GM12878 (cell line): ENCODE measurements around the gene TTC23. TPM values are rescaled to one million over a fixed set of nuclear protein-coding genes. Genes with fewer than 3 reads are reported as not detected.

Experiments
- ATAC-seq: fragments of 200-7000 bp; cut with Tn5 transposase; 3 replicates; pipeline ENCODE4 v1.9.1; 2020; ENCODE audit warnings: mild to moderate bottlenecking, moderate library complexity
- BruUV-seq: library from RNA; stranded (reverse); fragments of 400-500 nt; replicated peaks from 2 replicates; lab custom pipeline; 2021; lab: Mats Ljungman, UMichigan
- CTCF ChIA-PET: fragments of 300-600 bp; sonication (Branson Sonifier 250); formaldehyde crosslinking; extraction: SDS; loops from one replicate; lab custom pipeline; 2021; ENCODE audit warnings: inconsistent platforms; lab: Yijun Ruan, JAX
- POLR2A ChIA-PET: fragments of 350-600 bp; formaldehyde crosslinking; extraction: SDS; loops from one replicate; lab custom pipeline; 2021; ENCODE audit warnings: inconsistent platforms; lab: Charles Lee
- RAD21 ChIA-PET: fragments of 300-600 bp; sonication (Branson Sonifier 250); formaldehyde crosslinking; loops from one replicate; lab custom pipeline; 2023; ENCODE audit warnings: antibody characterized with exemption; ENCODE audit not compliant: unreplicated experiment; lab: Charles Lee
- SMC1A ChIA-PET: fragments of 300-600 bp; sonication (Branson Sonifier 250); formaldehyde crosslinking; loops from one replicate; lab custom pipeline; 2023; ENCODE audit not compliant: unreplicated experiment, uncharacterized antibody; lab: Charles Lee
- DNase-seq: peaks from one replicate; pipeline ENCODE4 v3.0.0-alpha.2; 2011; ENCODE audit warnings: low read depth, low spot score
- FAIRE-seq: peaks from 3 replicates; lab custom pipeline; 2011; peaks lifted over from hg19 to GRCh38; lab: Jason Lieb, UNC
- H2AFZ ChIP-seq: 2 replicates; pipeline ENCODE4 v1.6.0; 2011; ENCODE audit warnings: low read depth, low read length, control low read depth; ENCODE audit not compliant: control insufficient read depth
- H3K27ac ChIP-seq: 2 replicates; pipeline ENCODE4 v1.5.1; 2011; ENCODE audit warnings: control low read depth; ENCODE audit not compliant: control insufficient read depth, insufficient read depth
- H3K27me3 ChIP-seq, 2 experiments: replicated peaks in 1 of 2; 2 replicates each; pipeline versions ENCODE4 v1.6.0 to v1.6.1; 2011; ENCODE audit warnings: low read length in 1 of 2; ENCODE audit not compliant: control insufficient read depth in 2 of 2, insufficient read depth in 2 of 2
- H3K36me3 ChIP-seq, 2 experiments: 2 replicates each; pipeline ENCODE4 v1.5.1; 2011; ENCODE audit warnings: low read length in 1 of 2; ENCODE audit not compliant: control insufficient read depth in 2 of 2, insufficient read depth in 2 of 2
- H3K4me1 ChIP-seq: 2 replicates; pipeline ENCODE4 v1.6.1; 2011; ENCODE audit warnings: mild to moderate bottlenecking, low read length, moderate library complexity, mixed read lengths; ENCODE audit not compliant: control insufficient read depth, insufficient read depth
- H3K4me2 ChIP-seq: 2 replicates; pipeline ENCODE4 v1.6.0; 2011; ENCODE audit warnings: control low read depth; ENCODE audit not compliant: control insufficient read depth, insufficient read depth
- H3K4me3 ChIP-seq: fragments of 200-600 bp; sonication (generic); 2 replicates; pipeline ENCODE4 v1.5.1; 2016
- H3K79me2 ChIP-seq: 2 replicates; pipeline ENCODE4 v1.6.0; 2011; ENCODE audit warnings: low read length; ENCODE audit not compliant: control insufficient read depth, insufficient read depth
- H3K9ac ChIP-seq: 2 replicates; pipeline ENCODE4 v1.8.0; 2011; ENCODE audit warnings: low read length, control low read depth, mixed read lengths; ENCODE audit not compliant: control insufficient read depth, insufficient read depth
- H3K9me3 ChIP-seq: replicated peaks from 3 replicates; pipeline ENCODE4 v1.5.1; 2011; ENCODE audit warnings: mild to moderate bottlenecking, low read length; ENCODE audit not compliant: control insufficient read depth, insufficient read depth
- H4K20me1 ChIP-seq: 2 replicates; pipeline ENCODE4 v1.6.0; 2011; ENCODE audit not compliant: control insufficient read depth, insufficient read depth
- CREB1 ChIP-seq: IDR thresholded peaks from 2 replicates; pipeline ENCODE4 v1.6.1; 2012; ENCODE audit warnings: low read depth, mild to moderate bottlenecking, inconsistent platforms
- EED ChIP-seq: sonication (generic); IDR thresholded peaks from 2 replicates; pipeline ENCODE4 v1.6.1; 2016; ENCODE audit warnings: antibody characterized with exemption, low read depth
- EGR1 ChIP-seq, 2 experiments: IDR thresholded peaks; 1 replicate in 1 of 2; 2 replicates in 1 of 2; pipeline ENCODE4 v1.6.1; 2011 to 2012; ENCODE audit warnings: low read depth in 2 of 2, low read length in 2 of 2, borderline replicate concordance in 1 of 2, mild to moderate bottlenecking in 1 of 2, moderate library complexity in 1 of 2
- EP300 ChIP-seq, 2 experiments: fragments of 150-350 bp in 1 of 2; IDR thresholded peaks; 2 replicates each; pipeline ENCODE4 v1.6.1; 2011 to 2012; ENCODE audit warnings: low read depth in 2 of 2, low read length in 2 of 2, borderline replicate concordance in 1 of 2, improper control_type of control experiment in 1 of 2, inconsistent platforms in 1 of 2; ENCODE audit not compliant: control insufficient read depth in 1 of 2
- FOXM1 ChIP-seq: IDR thresholded peaks from 2 replicates; pipeline ENCODE4 v1.6.1; 2012; ENCODE audit warnings: low read depth, mild to moderate bottlenecking, inconsistent platforms, low read length, moderate library complexity
- JUND ChIP-seq: IDR thresholded peaks from 2 replicates; pipeline ENCODE4 v1.6.1; 2012; ENCODE audit warnings: low read depth, mild to moderate bottlenecking, low read length, improper control_type of control experiment, moderate library complexity
- NR2C1 ChIP-seq: fragments of 450-650 bp; IDR thresholded peaks from 2 replicates; pipeline ENCODE4 v1.6.1; 2017; ENCODE audit warnings: antibody characterized with exemption, mild to moderate bottlenecking, moderate library complexity
- PAX5 ChIP-seq: IDR thresholded peaks from 2 replicates; pipeline ENCODE4 v1.6.1; 2011; ENCODE audit warnings: low read depth, low read length, borderline replicate concordance
- POU2F2 ChIP-seq: IDR thresholded peaks from 3 replicates; pipeline ENCODE4 v1.6.1; 2011; ENCODE audit warnings: low read depth, mild to moderate bottlenecking, low read length, borderline replicate concordance
- SIN3A ChIP-seq: IDR thresholded peaks from 2 replicates; pipeline ENCODE4 v1.6.1; 2012; ENCODE audit warnings: low read depth, low read length, improper control_type of control experiment
- SMARCA5 ChIP-seq: fragments of 450-650 bp; IDR thresholded peaks from 2 replicates; pipeline ENCODE4 v1.6.1; 2017; ENCODE audit warnings: mild to moderate bottlenecking
- SREBF1 ChIP-seq: IDR thresholded peaks from 2 replicates; pipeline ENCODE4 v1.6.1; 2012; ENCODE audit warnings: mild to moderate bottlenecking, low read length
- SREBF2 ChIP-seq: IDR thresholded peaks from 2 replicates; pipeline ENCODE4 v1.6.1; 2012; ENCODE audit warnings: mild to moderate bottlenecking, low read length
- STAT1 ChIP-seq: fragments of 450-650 bp; conservative IDR thresholded peaks from 2 replicates; pipeline ENCODE4 v1.6.1; 2014; ENCODE audit warnings: antibody characterized with exemption, mild to moderate bottlenecking
- TCF12 ChIP-seq: IDR thresholded peaks from 2 replicates; pipeline ENCODE4 v1.6.1; 2011; ENCODE audit warnings: low read depth, mild to moderate bottlenecking, low read length
- ZNF274 ChIP-seq: IDR thresholded peaks from one replicate; pipeline ENCODE4 v1.8.0; 2011; ENCODE audit not compliant: insufficient read length, insufficient read depth
- WGBS: methylation state at CpG from one replicate; pipeline ENCODE4 v1.1.6; 2016; ENCODE audit warnings: low lambda C conversion rate; ENCODE audit not compliant: insufficient replicate concordance, insufficient coverage; ENCODE audit errors: missing lambda C conversion rate; 5-methylcytosine and 5-hydroxymethylcytosine counted together
- in situ Hi-C: fragments of 300-500 bp; cut with MboI; formaldehyde crosslinking; loops from 9 replicates; pipeline ENCODE4 v1.14.3; 2018; ENCODE audit warnings: mixed read lengths
- intact Hi-C: fragments of 100-400 bp; cut with micrococcal nuclease; formaldehyde crosslinking; loops from one replicate; pipeline ENCODE4 v1.14.2; 2022; ENCODE audit not compliant: unreplicated experiment
- polyA plus RNA-seq, 11 experiments: library from polyadenylated mRNA; depleted of rRNA in 4 of 11; unstranded in 6 of 11; stranded (reverse) in 5 of 11; fragments of >200 nt; fragmentation: Nextera tagmentation in 4 of 11; fragmentation: Illumina TruSeq in 1 of 11; extraction: Ambion mirVana in 4 of 11; extraction: Trizol in 1 of 11; gene quantifications; 1 replicate in 1 of 11; 2 replicates in 10 of 11; pipeline versions ENCODE4 v1.2.1 to v1.2.3, GENCODE V29; 2011 to 2016; ENCODE audit warnings: inconsistent platforms in 2 of 11, missing spikeins in 2 of 11, low read depth in 1 of 11
- total RNA-seq, 4 experiments: library from RNA; depleted of rRNA in 3 of 4; stranded (reverse); fragments of >200 nt in 3 of 4; fragmentation: Illumina TruSeq in 1 of 4; extraction: Trizol in 1 of 4; gene quantifications; 2 replicates each; pipeline versions ENCODE4 v1.2.1 to v1.2.3, GENCODE V29; 2013 to 2021
- TF ChIP-seq, protein P1 (sequence below): fragments of 450-650 bp; IDR thresholded peaks from 2 replicates; pipeline ENCODE4 v1.6.1; 2017; ENCODE audit warnings: mild to moderate bottlenecking, low read depth, inconsistent platforms; ENCODE audit not compliant: poor library complexity, severe bottlenecking
- TF ChIP-seq, protein P2 (sequence below): fragments of 450-650 bp; IDR thresholded peaks from 2 replicates; pipeline ENCODE4 v1.6.1; 2014; ENCODE audit warnings: mild to moderate bottlenecking
- TF ChIP-seq, protein P3 (sequence below): fragments of 450-650 bp; IDR thresholded peaks from 2 replicates; pipeline ENCODE4 v1.6.1; 2017; ENCODE audit warnings: antibody characterized with exemption, mild to moderate bottlenecking, moderate library complexity

The TTC23 gene
- total and polyA plus RNA-seq, 10 of the 15 experiments (the other 5 are each of a cell fraction or from before 2014, with no cell fraction given) = 1.2 to 9.0 (median 6.5) TPM

DNA sequence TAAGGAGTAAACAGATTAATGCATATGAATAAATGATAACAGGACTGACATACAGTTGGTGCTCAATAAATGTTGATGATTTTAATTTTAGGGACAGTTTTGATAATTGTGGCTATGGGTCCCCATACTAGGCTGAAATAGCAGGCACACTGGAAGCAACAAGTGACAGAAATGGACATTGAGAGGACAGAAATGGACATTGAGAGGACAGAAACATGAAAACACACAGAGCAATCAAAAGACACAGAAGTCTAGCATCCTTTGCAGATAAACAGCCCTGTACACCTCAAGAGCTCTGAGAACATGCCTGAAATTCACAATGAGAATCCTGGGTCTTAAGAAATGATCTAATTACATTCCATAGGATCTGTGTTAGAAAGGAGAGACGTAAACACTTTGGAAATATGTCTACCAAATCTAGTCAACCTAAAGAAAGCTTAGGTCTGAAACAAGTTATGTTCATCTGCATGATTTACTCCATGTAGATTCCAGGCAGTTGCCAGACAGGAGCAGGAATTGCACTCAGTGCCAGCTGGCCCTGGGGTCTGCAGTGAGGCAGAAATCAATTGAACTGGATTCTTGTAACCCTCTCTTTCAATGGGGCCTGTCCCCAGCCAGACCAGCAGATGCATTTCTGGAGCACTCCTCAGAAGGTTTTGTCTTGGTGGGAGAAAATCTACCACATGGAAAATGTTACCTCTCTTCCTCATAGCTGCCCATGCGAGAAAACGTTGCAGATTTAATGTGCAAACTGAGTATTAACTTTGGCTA is 84.2 kb downstream of the TTC23 start:
- POLR2A ChIA-PET = no interaction called here
- no peak for FAIRE-seq
- no peaks in the 10 kb centered on the region for H3K36me3 ChIP-seq
- TF ChIP-seq ZNF274 (no peak), SREBF2 (no peak), EP300 (IDR thresholded peaks at IDR 0.05; ENCODE audit: borderline replicate concordance in 1 of 2, control insufficient read depth in 1 of 2, low read depth in 2 of 2, low read length in 2 of 2) (no peak), FOXM1 (no peak), SREBF1 (no peak), CREB1 (no peak), SMARCA5 (no peak), EED (no peak), NR2C1 (no peak), SIN3A (no peak), STAT1 (no peak), PAX5 (no peak), EGR1 (IDR thresholded peaks at IDR 0.05; ENCODE audit: borderline replicate concordance in 1 of 2, low read depth in 2 of 2, low read length in 2 of 2) (no peak), JUND (no peak), TCF12 (no peak), POU2F2 (no peak)
- TF ChIP-seq, protein P1, sequence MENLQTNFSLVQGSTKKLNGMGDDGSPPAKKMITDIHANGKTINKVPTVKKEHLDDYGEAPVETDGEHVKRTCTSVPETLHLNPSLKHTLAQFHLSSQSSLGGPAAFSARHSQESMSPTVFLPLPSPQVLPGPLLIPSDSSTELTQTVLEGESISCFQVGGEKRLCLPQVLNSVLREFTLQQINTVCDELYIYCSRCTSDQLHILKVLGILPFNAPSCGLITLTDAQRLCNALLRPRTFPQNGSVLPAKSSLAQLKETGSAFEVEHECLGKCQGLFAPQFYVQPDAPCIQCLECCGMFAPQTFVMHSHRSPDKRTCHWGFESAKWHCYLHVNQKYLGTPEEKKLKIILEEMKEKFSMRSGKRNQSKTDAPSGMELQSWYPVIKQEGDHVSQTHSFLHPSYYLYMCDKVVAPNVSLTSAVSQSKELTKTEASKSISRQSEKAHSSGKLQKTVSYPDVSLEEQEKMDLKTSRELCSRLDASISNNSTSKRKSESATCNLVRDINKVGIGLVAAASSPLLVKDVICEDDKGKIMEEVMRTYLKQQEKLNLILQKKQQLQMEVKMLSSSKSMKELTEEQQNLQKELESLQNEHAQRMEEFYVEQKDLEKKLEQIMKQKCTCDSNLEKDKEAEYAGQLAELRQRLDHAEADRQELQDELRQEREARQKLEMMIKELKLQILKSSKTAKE = no peak
- TF ChIP-seq, protein P2, sequence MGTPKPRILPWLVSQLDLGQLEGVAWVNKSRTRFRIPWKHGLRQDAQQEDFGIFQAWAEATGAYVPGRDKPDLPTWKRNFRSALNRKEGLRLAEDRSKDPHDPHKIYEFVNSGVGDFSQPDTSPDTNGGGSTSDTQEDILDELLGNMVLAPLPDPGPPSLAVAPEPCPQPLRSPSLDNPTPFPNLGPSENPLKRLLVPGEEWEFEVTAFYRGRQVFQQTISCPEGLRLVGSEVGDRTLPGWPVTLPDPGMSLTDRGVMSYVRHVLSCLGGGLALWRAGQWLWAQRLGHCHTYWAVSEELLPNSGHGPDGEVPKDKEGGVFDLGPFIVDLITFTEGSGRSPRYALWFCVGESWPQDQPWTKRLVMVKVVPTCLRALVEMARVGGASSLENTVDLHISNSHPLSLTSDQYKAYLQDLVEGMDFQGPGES = no peak
- TF ChIP-seq, protein P3, sequence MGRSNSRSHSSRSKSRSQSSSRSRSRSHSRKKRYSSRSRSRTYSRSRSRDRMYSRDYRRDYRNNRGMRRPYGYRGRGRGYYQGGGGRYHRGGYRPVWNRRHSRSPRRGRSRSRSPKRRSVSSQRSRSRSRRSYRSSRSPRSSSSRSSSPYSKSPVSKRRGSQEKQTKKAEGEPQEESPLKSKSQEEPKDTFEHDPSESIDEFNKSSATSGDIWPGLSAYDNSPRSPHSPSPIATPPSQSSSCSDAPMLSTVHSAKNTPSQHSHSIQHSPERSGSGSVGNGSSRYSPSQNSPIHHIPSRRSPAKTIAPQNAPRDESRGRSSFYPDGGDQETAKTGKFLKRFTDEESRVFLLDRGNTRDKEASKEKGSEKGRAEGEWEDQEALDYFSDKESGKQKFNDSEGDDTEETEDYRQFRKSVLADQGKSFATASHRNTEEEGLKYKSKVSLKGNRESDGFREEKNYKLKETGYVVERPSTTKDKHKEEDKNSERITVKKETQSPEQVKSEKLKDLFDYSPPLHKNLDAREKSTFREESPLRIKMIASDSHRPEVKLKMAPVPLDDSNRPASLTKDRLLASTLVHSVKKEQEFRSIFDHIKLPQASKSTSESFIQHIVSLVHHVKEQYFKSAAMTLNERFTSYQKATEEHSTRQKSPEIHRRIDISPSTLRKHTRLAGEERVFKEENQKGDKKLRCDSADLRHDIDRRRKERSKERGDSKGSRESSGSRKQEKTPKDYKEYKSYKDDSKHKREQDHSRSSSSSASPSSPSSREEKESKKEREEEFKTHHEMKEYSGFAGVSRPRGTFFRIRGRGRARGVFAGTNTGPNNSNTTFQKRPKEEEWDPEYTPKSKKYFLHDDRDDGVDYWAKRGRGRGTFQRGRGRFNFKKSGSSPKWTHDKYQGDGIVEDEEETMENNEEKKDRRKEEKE = no peak

More for the DNA sequence above, 84.2 kb downstream of the TTC23 start:
- Histone ChIP-seq H3K9me3 (no peaks in the 10 kb centered on the region), H3K4me3 (no peak overlapping the region), H3K4me1 (peaks cover 14% of the 10 kb centered on the region; the same call in 1 of the 2 replicates), H3K4me2 (no peak overlapping the region), H4K20me1 (no peaks in the 10 kb centered on the region), H3K9ac (no peak overlapping the region), H3K27me3 (no peaks in the 10 kb centered on the region), H2AFZ (no peak overlapping the region), H3K27ac (no peak overlapping the region), H3K79me2 (no peaks in the 10 kb centered on the region)
- ATAC-seq = no peak
- ChIA-PET SMC1A (no interaction called here), CTCF (interaction anchor here (1.4 to 2.4 kb wide), 2 partner anchors 12 to 65 kb away, joined by 4 to 8 read pairs; no protein-coding TSS in a partner anchor), RAD21 (no interaction called here)
- DNase-seq = no peak
- intact Hi-C loops (no loop called here), in situ Hi-C loops (no loop called here)
- 78% methylated on average over 3 of the region's 3 CpGs for WGBS
- no TSS peak for BruUV-seq
